ENCODE data around the gene SACM1L.
"Not testable (repeated sequence)": the region's sequence is repeated elsewhere in the genome, so short reads cannot be mapped to it uniquely, and the experiment has no call there.

The SACM1L gene

GRCh38 chr3:45692866-45693265 lies 3.7 kb downstream of the SACM1L start:
- ATAC-seq, result no peak
- no peak for DNase-seq

GRCh38 chr3:45693941-45694521 lies 4.8 kb downstream of the SACM1L start:
- DNase-seq (peak; percentile 54), ATAC-seq (peak; percentile 55)

- not testable (repeated sequence) for ATAC-seq, DNase-seq
Measured at GRCh38 chr3:45695166-45695565, 6.0 kb downstream of the SACM1L start.

GRCh38 chr3:45700570-45701073 lies 11.4 kb downstream of the SACM1L start:
- ATAC-seq (no peak), DNase-seq (no peak)

GRCh38 chr3:45701172-45701867 lies 12.1 kb downstream of the SACM1L start:
- no peak for DNase-seq
- ATAC-seq, result no peak

- ATAC-seq, result no peak
- no peak for DNase-seq
Measured at GRCh38 chr3:45704301-45704943, 15.2 kb downstream of the SACM1L start.

- no peak for DNase-seq
- ATAC-seq, result peak; percentile 79
Measured at GRCh38 chr3:45705839-45706808, 16.9 kb downstream of the SACM1L start.

GRCh38 chr3:45711931-45712330 lies 22.7 kb downstream of the SACM1L start:
- DNase-seq (no peak), ATAC-seq (no peak)

GRCh38 chr3:45712434-45713110 lies 23.4 kb downstream of the SACM1L start:
- ATAC-seq, result no peak
- DNase-seq, result no peak

GRCh38 chr3:45715945-45716344 lies 26.7 kb downstream of the SACM1L start:
- DNase-seq (no peak), ATAC-seq (peak; percentile 48)

GRCh38 chr3:45716790-45717336 lies 27.7 kb downstream of the SACM1L start:
- no peak for DNase-seq
- ATAC-seq, result peak; percentile 23

GRCh38 chr3:45719655-45720487 lies 30.7 kb downstream of the SACM1L start:
- ATAC-seq (no peak), DNase-seq (no peak)

- ATAC-seq, result no peak
- no peak for DNase-seq
Measured at GRCh38 chr3:45724911-45725310, 35.7 kb downstream of the SACM1L start.

- DNase-seq, result no peak
- no peak for ATAC-seq
Measured at GRCh38 chr3:45729614-45730013, 40.4 kb downstream of the SACM1L start.

GRCh38 chr3:45730409-45731154 lies 41.4 kb downstream of the SACM1L start:
- DNase-seq (no peak), ATAC-seq (no peak)

- DNase-seq (no peak), ATAC-seq (peak; percentile 97)
Measured at GRCh38 chr3:45736707-45737106, 47.5 kb downstream of the SACM1L start.

- peak; percentile 12 for ATAC-seq
- no peak for DNase-seq
Measured at GRCh38 chr3:45737234-45737633, 48.0 kb downstream of the SACM1L start.

GRCh38 chr3:45739991-45740390 lies 50.8 kb downstream of the SACM1L start:
- ATAC-seq (no peak), DNase-seq (no peak)

- DNase-seq, result no peak
- no peak for ATAC-seq
Measured at GRCh38 chr3:45741247-45741646, 52.1 kb downstream of the SACM1L start.
